GM19023 (cell line): Measurements from ENCODE around the gene BAIAP2.
"Not testable (repeated sequence)": the region's sequence is repeated elsewhere in the genome, so short reads cannot be mapped to it uniquely, and the experiment has no call there.

Experiments used
- ATAC-seq: cut with Tn5 transposase; IDR thresholded peaks from one replicate; pipeline ENCODE4 v1.9.1; 2021; ENCODE audit warnings: mild to moderate bottlenecking, moderate library complexity; ENCODE audit not compliant: unreplicated experiment

Gene BAIAP2

GRCh38 chr17:81154016-81154415 is 119.1 kb downstream of the BAIAP2 start:
- ATAC-seq, result not testable (repeated sequence)

GRCh38 chr17:81154961-81155360 is 120.0 kb downstream of the BAIAP2 start:
- ATAC-seq, result no peak

- no peak for ATAC-seq
Observed at GRCh38 chr17:81156866-81157805, 122.2 kb downstream of the BAIAP2 start.

- ATAC-seq, result no peak
Observed at GRCh38 chr17:81157848-81158687, 123.1 kb downstream of the BAIAP2 start.

GRCh38 chr17:81158688-81159590 is 124.0 kb downstream of the BAIAP2 start:
- ATAC-seq, result no peak

DNA sequence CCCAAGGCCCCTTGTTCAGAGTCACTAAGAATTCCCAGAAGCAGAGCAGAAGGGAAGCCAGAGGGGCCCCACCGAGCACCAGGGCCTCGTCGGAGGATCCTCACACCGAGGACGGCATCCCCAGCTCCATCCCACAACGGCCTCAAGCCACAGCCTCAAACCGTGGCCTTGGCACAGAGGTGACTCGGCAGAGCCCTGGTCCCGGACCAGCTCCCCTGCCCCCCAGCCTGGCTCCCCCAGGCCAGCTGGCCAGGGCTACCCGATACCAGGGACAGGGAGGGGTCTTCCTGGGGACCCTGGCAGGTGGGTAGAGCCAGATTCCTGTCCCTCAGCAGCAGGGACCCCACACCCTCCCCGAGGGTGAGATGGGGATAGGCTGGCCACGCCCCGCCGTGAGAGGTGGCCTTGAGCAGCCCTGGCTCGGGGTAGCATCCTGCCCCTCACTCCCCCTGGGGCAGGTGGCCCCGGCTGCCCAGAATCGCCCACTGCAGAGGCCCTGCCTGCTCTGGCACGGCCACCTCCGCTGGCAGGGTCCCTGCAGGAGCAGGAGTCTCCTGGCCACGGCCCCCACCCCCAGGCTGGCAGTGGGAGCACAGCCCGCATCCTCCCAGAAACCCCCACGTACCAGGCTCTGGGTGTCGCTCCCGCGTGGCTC is 124.8 kb downstream of the BAIAP2 start:
- ATAC-seq, result no peak

- no peak for ATAC-seq
Observed at GRCh38 chr17:81160306-81160705, 125.4 kb downstream of the BAIAP2 start.

- ATAC-seq, result no peak
Observed at GRCh38 chr17:81160747-81161453, 125.9 kb downstream of the BAIAP2 start.

DNA sequence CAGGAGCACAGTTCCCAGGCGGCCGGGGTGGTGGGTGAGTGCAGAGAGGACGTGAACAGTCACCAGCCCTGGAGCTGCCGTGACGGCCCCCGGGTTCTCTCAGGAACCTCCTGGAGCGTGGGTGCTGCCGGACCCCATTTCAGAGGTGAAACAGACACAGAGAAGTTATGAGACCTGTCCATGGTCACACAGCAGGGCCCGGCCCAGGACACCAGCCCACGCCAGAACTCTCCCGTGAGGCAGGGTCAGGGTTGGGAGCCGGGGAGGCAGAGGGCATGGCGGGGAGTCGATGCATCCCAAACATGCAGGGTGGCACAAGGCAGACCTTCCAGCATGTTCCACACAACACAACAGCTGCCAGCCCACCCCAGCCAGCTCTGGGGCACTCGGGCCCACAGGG is 126.6 kb downstream of the BAIAP2 start:
- ATAC-seq, result no peak

DNA sequence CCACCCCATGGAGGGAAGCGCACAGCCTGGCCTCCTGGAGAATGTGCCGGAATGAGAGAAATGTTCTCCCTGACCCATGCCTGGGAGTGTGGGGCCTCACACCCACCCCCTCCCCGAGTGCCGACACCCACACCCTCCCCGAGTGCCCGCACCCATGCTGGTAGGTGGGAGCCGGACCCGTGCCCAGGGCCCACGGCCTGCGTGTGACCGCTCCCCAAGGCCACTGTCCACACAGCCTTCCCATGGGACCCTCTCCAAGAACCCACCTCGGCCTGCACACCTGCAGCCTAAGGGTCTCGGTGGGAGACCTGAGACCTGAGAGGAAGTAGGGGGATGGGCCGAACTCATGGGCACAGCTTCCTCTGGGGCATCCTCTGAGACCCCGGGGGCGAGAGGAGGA is 127.0 kb downstream of the BAIAP2 start:
- no peak for ATAC-seq

DNA sequence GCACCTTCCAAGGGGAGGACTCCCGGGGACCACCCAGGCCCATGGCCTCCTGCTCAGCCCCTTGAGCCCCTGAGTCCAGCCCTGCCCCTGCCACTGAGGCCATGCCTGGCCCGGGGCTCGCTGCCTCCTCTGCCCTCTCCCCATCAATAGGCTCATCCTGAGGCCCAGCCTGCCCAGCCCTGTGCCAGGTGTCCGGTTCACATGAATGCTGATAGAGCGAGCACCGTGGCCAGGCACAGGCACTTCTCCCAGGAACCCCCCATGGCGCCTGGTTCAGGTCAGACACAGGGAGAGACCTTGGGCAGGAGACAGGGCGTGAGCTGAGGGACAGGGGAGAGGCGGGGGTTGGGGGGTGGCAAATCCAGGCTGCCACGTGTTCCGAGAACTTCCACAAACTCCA is 127.5 kb downstream of the BAIAP2 start:
- no peak for ATAC-seq

DNA sequence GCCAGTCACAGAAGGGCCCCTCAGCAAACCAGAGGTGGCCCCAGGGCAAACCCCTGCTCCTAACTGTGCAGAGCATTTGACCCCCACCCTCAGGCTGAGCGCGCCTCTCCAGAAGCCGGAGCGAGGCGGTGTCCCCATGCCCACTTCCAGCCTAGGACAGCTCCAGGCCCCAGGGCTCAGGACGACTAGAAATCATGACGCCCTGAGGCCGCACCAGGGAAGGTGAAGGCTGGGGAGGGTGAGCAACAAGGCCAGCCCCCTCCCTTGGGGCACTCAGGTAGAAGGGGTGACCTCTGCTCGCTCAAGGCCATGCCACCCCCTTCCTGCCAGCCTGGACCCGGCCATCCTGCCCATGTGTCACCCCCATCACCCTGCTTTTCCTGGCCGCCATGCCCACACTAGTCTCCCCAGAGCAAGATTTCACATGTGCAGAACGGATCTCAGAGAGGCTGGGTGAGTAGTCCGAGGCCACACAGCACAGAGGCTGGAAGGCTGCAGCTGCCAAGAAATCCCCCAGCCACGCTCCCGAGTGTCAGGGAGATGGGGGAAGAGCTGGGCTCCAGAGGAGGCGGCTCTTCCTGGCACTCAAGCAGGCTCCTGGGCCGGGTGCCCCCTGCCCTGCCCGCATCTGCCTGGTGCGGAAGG is 128.2 kb downstream of the BAIAP2 start:
- no peak for ATAC-seq

GRCh38 chr17:81163703-81164370 is 128.9 kb downstream of the BAIAP2 start:
- no peak for ATAC-seq

DNA sequence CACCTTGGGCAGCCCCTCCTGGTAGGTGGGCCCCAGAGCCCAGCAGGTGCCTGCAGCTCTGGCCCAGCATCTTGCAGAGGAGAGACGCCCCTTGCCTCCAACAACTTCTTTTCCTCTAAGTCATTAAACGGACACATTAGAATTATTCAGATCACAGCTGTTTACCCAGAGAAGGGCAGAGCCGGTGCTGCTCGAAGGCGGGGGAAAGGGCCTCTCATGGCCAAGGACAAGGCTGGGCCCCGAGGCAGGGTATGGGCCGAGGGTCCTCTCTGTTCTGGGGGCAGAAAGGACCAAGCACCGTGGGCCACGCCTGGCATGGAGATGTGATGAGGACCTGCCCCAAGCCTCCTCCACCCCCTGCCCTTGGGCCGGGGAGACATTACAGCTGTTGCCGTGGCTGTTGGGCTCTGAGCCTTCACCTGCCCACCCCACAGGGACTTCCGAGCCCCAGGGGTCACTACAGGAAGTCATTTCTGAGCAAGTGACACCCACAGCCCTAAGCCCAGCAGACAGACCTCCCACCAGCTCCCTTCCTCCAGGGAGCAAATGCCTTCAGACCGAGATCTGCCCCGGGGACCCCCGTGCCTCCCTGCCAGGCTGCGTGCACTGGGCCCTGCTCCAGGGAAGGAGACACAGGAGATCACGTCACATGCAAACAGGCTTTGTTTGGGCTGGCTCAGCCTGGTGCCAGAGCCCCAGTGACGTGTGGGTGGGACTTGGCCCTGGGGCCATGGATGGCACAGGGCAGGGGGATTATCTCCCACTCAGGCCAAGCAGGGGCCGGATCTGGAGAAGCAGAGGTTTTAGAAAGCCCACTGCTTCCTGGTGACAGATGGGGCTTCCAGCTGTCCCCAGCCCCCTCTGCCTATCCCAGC is 129.7 kb downstream of the BAIAP2 start:
- no peak for ATAC-seq

DNA sequence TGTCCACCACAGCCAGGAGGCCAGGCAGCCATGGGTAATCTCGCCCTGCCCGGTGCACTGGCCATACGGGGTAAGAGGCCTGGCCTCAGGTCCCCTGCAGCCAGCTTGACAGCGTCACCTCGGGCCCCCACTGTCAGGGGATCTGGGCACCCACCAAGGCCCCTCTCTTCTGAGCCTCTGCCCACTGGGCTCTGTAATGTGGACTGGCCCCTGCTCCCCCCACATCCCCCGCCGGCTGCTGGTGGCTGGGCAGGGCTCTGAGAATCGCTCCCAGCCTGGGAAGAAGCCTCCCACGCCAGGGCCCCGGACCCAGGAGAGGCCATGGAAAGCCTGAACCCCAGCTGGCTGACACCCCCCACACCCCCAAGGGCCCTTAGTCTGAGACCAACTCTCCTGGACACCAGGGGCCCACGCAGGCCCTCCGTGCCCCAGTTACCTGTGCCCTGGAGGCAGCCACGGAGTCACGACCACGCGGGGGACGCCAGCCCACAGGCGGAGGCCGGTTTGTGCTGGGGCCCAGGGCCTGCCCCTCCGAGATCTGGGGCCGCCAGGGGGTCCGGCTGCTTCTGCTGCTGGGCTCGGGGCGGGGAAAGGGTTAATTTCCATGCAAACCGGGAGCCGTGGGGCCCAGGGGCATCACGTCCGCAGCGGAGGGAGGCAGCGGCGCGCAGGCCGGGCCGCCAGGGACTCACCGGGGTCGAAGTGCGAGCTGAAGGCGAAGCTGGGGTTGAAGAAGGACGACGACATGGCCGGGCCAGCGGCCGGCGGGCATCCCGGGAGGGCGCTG is 130.5 kb downstream of the BAIAP2 start, which contains the start of gene PVALEF:
PVALEF (plus strand) TSS at position 262 of the 787 bp plus-strand sequence. CDS start 15,720 bp downstream, outside the sequence.
- no peak for ATAC-seq

DNA sequence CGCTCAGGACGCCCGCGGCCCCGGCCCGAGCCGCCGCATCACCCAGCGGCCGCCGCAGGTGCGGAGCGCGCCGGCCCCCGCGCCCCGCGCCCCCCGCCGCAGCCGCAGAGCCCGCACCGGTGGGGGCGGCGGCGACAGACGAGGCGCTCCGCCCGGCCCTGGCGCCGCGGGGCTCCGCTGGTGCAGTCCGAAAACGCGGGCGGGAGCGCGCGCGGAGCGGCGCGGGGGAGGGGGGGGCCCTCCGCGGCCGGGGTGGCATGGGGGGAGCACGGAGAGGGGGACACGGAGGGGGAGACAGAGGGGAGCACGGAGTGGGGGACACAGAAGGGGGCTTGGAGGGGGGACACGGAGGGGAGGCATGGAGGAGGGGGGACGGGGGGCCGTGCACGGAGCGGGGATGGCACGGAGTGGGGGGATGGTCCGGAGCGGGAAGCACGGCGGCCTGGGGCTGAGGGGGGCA is 131.1 kb downstream of the BAIAP2 start, which contains the start of gene AATK:
AATK (minus strand) TSS at position 189 of the 460 bp plus-strand sequence. CDS start 229 bp downstream, outside the sequence.
- no peak for ATAC-seq
